GM18498 (cell line): ENCODE measurements around the gene CRYGD.
"Not testable (repeated sequence)": the region's sequence is repeated elsewhere in the genome, so short reads cannot be mapped to it uniquely, and the experiment has no call there.

Experiments used
- ATAC-seq: cut with Tn5 transposase; IDR thresholded peaks from one replicate; pipeline ENCODE4 v1.9.1; 2021; ENCODE audit warnings: mild to moderate bottlenecking, moderate library complexity; ENCODE audit not compliant: unreplicated experiment

The CRYGD gene

DNA sequence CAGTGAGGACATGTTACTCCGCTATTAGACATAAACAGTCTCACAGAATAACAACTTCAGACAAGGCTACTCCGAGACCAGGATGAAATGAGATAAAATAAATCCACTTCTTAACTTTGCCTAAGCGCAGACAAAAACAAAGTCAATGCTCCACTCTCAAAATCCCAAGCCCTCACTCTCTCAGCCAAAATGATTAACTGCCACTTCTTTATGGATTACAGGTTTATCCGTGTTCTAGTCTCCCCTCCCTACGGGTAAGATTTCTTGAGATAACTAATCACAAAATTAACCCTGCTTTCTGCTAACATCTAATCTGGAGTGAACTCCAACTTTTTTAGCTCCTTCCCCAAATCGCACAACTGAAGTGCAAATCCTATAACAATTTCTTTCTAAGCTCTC, 6.4 kb upstream of the CRYGD start:
- no peak for ATAC-seq

DNA sequence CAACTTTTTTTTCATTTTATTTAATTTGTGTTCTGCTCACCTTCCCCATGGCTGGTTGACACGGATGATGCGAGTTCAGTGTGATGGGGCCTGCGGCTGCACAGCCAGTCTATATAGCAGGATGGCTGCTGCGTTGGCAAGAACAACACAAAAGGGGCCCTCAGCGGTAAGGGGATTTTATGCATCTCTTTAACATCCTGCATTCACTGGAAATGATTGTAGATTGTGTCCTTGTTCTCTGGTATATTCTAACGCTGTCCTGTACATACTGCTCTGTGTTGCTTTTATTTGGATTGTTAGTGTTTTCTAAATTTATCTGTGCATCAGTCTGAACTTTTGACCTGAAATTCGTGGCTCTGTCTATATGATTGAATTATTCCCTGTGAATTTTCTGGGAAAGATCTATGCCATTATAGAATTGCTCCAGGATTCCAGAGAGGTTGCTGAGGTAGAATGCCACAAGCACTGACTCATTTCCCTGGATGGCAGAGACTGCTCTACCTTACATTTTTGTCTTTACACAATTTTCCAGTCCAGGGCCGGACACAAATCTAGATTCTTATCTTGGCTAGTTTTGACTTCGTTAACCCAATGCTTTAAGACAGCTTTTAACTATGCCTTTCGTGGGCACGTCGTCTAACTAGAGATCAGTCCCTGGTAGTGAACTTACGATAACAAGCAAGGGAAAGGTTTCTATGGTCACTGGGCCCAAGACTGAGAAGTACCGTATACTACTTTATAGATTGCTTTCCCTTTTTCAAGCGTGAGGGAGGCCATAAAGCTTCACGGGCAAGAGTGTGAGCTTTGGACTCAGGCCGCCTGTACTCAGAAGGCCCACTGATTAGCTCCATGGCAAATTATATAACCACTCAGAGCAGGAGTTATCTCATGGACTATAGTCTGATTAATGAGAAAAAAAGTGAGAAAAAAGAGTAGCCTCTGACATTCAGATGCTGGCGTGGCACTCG, 5.7 kb upstream of the CRYGD start, which contains the start of gene CRYGC:
Gene CRYGC (minus strand): TSS at position 85 of the 968 bp plus-strand sequence. CDS start 36 bp downstream, at position 49.
- ATAC-seq = no peak

DNA sequence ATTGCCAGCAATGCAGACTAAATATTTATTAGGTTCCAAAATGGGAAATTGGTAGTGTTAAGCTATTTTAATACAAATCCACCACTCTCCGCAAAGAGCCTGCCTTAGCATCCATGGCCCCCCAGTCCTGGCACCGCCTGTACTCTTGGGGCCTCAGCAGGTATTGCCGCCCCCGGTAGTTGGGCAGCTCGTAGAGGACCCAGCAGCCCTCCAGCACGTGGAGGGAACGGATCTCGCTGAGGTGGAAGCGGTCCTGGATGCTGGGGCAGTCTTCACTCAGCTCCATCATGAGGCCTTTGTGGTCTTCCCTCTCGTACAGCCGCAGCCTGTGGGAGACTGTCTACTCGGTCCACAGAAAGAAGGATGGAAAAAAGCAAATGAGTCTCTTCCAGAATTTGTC, 3.8 kb upstream of the CRYGD start:
- ATAC-seq = no peak

DNA sequence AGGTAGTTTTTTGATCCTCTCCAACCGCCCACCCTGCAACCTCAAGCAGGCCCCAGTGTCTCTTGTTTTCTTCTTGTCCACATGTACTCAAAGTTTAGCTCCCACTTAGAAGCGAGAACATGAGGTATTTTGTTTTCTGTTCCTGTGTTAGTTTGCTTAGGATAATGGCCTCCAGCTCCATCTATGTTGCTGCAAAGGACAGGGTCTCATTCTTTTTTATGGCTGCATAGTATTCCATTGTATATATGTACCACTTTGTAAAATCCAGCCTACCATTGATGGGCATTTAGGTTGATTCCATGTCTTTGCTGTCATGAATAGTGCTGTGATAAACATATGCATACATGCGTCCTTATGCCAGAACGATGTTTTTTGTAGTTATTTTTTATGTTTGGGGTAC, 2.8 kb upstream of the CRYGD start:
- ATAC-seq = no peak

DNA sequence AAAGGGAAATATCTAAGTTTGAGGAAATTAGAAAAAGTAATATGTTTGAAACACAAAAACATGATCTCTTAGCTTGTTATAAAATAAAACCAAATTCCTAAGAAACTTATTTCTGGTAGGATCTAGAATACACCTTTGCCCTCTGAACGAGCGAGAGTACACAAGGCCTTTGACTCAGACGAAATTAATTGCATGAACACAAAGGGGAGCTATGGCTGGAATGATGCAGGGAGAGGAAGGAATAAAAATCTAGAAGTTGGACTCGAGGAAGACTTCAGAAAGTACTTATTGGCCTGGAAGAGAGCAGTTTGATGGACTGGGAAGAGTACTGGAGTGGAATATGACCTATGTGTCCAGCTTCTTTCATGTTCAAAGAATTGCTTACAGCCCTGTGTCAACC, 927 bp upstream of the CRYGD start:
- no peak for ATAC-seq

DNA sequence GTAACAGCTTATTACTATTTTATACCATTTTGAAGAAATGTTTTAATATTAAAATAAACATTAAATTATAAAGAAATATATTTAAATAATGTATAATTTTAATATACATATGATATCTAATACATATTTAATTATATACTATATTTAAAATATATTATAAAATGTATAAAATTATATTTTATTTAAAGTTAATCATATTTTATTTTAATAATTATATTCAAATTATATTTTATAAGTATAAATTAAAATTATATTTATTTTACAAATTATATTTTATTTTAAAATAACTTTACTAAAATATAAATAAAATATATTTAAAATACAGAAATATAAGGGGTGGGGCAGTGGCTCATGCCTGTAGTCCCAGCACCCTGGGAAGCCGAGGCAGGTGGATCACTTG, 2.1 kb downstream of the CRYGD start:
- no peak for ATAC-seq

DNA sequence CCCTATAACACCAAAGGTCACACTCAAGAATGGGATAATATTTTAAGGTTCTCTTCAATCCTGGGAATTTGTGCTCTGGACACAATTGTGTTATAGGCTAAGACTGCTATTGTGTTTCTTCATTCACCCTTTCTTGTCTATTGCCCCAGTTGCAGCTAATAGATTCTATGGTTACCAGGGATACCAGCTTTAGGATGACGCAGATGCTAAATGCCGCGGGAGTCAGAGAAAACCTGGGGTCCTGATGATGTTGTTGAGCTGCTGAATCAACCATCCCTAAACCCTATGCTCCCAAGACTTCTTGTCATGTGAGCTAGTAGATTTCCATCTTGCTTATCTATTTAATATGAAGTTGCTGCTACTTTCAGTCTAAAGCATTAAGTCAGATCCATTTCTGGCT, 5.4 kb downstream of the CRYGD start:
- ATAC-seq = no peak

DNA sequence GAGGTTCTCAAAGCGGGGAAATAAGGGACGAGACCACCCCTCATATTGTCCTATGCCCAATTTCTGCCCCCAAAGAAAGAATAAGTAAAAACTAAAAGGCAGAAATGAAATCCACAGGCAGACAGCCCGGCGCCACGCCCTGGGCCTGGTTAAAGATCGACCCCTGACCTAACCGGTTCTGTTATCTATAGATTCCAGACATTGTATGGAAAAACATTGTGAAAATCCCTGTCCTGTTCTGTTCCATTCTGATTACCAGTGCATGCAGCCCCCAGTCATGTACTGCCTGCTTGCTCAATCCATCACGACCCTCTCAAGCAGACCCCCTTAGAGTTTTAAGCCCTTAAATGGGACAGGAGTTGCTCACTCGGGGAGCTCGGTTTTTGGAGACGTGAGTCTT, 6.9 kb downstream of the CRYGD start:
- not testable (repeated sequence) for ATAC-seq

DNA sequence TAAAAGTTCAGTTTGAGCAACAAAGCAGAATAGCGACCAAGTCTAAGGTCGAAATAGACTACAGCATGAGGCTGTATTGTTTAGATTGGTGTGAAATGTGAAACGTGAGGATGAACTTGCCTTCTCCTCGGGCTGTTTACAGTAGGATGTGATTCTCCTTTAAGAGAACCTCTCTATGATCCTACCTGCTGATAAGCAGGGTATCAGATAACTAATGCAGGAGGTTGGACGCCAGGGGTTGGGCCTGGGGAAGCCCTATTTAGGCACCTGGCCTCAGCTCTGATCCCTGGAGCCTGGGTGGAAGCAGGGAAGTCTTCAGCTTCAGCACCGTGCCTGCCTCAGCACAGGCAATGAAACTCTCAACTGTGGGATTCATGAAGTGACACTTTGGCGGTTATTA, 11.4 kb downstream of the CRYGD start:
- ATAC-seq = no peak

DNA sequence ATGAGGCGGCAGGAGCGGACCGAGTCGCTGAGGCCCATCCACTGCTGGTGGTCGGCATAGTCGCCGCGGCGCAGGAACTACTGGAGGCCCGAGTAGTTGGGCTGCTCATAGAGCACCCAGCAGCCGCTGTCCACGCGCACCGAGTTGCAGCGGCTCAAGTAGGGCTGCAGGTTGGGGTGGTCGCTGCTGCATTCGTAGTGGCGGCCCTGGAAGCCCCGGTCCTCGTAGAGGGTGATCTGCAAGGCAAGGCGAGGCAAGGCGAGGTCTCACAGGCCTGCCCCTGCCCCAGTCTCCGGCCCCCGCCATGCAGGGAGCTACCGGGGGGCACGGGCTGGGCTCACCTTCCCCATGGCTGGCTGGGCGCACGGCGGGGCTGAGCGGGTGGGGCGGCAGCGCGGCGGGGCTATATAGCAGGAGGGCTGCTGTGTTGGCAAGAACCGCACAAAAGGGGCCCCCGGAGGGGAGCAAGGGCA, 12.0 kb downstream of the CRYGD start:
- ATAC-seq = not testable (repeated sequence)

DNA sequence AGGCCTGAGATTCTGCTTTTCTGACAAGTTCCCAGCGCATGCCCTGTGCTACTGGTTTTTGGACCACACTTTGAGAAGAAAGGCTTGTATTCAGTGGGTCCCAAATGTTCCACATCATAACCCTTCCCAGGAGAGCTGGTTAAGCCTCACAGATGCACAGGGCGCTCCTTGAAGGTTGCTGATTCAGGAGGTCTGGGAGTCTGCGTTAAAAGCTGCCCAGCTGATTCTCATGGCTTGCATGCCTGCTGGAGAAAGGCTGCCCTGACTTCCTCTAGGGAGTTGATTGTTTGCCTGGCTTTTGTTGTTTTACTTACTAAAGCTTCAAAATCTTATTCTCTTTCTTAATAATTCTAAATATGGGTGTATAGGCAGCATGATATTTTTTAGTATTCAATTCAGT, 20.7 kb downstream of the CRYGD start:
- no peak for ATAC-seq

DNA sequence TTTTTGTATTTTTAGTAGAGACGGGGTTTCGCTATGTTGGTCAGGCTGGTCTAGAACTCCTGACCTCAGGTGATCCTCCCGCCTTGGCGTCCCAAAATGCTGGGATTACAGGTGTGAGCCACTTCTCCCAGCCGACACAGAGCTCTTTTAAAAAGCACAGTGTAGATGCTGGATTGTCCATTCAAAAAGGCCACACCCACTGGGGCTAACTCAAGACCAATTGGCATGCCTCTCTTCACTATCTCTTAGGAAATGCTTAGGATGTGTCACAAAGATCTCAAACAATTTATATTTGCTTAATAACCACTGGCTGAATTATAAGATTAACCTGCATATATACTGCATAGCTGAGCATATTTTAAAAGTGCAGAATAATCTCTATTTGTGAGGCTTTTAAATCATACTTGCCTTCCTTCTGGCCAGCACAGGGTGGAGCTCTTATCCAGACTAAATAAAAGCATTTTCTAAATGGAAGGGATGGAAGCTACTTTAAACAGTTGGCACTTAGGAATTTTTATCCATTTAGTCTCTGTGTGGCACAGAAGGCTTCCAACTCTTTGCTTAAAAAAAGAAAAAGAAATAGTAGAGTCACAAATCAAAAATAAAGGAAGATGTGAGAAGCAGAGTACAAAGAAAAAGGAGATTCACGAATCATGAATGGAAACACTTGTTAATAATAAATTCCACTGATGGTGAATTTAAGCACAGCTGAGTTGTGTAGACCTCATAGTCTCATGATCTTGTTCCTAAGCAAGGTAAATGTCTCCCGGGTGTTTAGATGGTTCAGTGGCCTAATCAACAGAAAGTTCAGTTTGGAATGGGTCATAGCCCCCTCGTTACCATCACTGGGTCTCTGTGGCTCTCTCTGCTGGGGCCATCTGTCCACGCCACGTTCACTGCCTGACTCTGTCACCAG, 22.4 kb downstream of the CRYGD start:
- ATAC-seq = no peak

DNA sequence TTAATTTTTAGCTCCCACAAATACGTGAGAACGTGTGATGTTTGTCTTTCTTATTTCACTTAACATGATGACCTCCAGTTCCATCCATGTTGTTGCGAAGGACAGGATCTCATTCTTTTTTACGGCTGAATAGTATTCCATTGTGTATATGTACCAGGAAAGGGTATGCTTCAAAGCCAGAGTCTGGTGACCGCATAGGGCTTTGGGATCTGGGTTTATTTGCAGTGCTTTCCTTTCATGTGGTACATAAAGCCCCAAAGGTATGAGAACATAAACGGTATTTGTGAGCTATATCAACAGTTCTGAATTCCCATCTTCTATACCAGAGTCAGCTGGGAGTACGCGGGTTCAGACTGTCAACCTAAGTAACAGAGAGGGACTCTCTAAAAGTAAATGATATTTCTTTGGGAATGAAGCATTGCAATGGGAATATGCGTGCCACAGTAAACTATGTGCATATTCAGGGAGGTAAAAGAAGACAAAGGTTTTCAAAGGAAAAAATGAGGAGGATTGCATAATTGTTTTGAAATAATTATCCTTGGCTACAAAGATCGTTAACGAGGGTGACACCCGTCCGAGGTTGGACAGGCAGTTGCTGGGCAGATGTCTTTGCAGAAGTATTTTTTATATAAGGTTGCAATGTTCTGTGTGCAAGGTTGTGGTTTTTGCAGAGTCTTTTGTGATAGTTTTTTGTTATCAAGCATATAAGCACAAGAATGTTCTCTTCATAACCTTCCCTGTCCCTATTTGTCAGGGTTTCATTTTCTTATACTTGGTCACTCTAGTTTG, 24.4 kb downstream of the CRYGD start:
- no peak for ATAC-seq

DNA sequence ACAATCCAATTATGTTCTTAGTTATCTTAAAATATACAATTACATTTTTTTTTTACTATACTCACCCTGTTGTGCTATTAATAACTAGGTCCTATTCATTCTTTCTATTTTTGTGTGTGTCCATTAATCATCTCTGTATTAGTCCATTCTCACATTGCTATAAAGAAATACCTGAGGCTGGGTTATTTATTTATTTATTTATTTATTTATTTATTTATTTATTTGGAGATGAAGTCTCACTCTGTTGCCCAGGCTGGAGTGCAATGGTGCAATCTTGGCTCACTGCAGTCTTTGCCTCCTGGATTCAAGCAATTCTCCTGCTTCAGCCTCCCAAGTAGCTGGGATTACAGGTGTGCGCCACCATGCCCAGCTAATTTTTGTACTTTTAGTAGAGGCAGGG, 25.6 kb downstream of the CRYGD start:
- not testable (repeated sequence) for ATAC-seq

DNA sequence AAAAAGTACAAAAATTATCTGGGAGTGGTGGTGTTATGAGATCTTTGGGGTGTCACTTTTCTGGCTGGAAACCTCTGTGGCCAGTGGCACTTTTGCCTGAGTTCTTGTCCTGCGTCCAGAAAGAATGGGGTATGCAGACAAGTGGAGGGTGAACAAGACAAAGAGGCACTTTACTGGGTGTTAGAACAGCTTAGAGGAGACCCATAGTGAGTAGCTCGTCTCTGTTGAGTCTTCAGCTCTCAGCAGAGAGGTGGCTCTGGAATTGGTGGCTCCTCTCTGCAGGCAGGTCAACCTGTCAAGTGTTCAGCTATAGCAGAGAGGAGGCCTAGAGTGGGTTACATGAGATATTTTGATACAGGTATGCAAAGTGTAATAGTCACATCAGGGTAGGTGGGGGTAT, 26.1 kb downstream of the CRYGD start:
- no peak for ATAC-seq

DNA sequence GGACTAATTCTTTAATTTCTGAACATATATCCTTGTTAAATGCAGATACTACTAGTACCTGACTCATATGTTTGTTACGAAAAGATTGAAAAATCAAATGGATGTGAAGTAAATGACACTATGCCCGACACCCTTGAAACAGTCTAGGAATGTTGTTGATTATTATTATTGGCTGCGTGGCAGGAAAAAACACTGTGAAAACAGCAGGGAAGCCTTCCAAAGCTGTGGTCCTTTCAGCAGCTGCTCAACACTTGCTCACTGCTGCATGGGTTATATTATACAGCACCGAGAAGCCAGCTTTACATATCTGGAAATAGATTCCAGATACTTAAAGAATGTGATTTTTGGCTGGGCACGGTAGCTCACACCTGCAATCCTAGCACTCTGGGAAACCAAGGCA, 26.5 kb downstream of the CRYGD start:
- ATAC-seq = no peak

DNA sequence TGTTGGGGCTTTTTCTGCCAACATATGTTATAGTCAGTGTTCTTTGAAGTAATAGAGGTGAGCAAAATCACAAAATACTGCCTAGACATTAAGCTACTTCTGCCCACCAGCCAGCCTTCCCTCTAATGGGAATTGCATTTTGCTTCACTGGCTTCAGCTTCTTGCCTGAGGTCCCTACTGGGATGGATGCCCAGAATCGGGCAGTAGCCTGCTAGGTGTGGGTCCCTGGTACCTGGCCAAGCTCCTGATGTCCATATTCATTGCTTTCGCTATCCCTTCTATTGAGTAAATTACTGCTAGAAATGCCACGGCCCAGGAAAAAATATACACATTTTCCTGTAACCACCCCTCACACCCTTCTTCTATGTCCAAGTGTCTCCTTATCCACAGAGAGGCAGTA, 27.0 kb downstream of the CRYGD start:
- ATAC-seq = no peak

DNA sequence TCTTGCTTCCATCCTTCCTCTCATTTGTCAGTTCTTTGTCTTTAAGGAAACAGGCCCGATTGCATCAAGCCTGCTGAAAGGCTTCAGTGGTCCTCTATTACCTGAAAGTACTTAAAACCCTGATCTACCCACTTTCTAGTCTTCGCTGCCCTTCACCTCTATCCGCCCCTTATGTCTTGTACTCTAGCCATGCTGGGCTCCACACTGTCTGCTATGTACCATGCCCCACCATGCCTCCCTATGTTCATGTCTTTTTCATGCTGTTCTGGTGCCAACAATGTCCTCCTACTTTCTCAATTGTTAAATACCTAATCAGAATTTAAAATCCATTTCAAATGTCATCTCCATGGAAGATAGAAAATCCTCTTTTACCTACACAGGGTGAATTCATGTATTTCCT, 28.2 kb downstream of the CRYGD start:
- no peak for ATAC-seq

DNA sequence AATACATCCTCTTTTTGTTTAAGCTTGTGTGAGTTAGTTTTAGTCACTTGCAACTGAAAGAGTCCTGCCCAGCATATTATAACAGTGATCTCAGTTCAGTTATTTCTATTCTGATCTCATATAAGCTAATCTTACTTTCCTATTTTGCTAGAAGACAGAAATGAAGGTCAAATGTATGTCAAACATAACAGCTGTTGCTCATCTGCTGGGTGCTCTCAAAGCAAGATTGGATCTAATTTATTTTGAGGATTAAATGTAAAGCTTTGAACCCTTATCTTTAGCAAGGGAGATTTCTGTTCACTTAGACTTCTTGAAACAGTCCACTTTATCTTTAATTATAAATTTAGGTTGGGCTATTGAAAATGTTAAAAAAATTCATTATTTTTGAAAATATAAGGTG, 31.2 kb downstream of the CRYGD start:
- no peak for ATAC-seq

DNA sequence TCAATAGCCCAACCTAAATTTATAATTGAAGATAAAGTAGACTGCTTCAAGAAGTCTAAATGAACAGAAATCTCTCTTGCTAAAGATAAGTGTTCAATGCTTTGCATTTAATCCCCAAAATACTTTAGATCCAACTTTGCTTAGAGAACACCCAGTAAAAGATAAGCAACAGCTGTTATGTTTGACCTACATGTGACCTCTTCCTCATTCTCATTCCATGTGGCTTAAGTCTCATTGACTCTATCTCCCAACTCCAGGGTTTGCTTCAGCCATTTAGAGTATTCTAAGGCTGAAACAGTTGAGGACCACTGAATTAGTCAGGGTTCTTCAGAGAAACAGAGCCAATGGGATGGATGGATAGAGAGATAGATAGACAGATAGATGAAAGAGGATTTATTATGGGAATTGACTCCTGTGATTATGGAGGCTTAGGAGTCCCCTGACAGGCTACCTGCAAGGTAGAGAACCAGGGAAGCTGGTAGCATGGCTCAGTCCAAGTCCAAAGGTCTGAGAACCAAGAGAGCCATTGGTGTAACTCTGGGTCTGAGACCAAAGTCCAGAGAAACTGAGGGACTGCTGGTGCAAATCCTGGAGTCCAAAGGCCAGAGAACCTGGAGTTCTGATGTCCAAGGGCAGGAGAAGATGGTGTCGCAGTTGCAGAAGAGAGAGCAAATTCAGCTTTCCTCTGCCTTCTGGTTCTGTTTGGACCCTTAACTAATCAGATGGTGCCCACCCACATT, 32.1 kb downstream of the CRYGD start:
- ATAC-seq = no peak
